ENCODE results near the gene BCAS3.

- TF ChIP-seq CTCF (IDR thresholded peaks at IDR 0.05; ENCODE audit: low read length), result no peak
- TF ChIP-seq EZH2 (IDR thresholded peaks at IDR 0.05; ENCODE audit: borderline replicate concordance, low read length), result no peak
These were observed 676.0 kb downstream of the BCAS3 start for GRCh38 chr17:61353615-61354014.

Data from OCI-LY1 (cell line).